Keratinocyte (primary cell): ENCODE data around the gene LAS1L. TPM values are rescaled to one million over a fixed set of nuclear protein-coding genes. Genes with fewer than 3 reads are reported as not detected.

Experiments
- DNase-seq: peaks from one replicate; pipeline ENCODE4 v3.0.0-alpha.2; 2011; ENCODE audit warnings: low read depth, missing footprints, low spot score
- FAIRE-seq: peaks from 2 replicates; lab custom pipeline; 2011; peaks lifted over from hg19 to GRCh38; lab: Jason Lieb, UNC
- H2AFZ ChIP-seq: 2 replicates; pipeline ENCODE4 v1.6.0; 2012; ENCODE audit warnings: low read length, control low read depth, inconsistent platforms; ENCODE audit not compliant: control insufficient read depth
- H3K27ac ChIP-seq: 2 replicates; pipeline ENCODE4 v1.5.1; 2011; ENCODE audit warnings: low read length; ENCODE audit not compliant: control insufficient read depth, insufficient read depth
- H3K27me3 ChIP-seq: 3 replicates; pipeline ENCODE4 v1.6.0; 2011; ENCODE audit warnings: low read length; ENCODE audit not compliant: control insufficient read depth, insufficient read depth; ENCODE audit errors: extremely low read depth
- H3K36me3 ChIP-seq, 2 experiments: 2 replicates in 1 of 2; 3 replicates in 1 of 2; pipeline ENCODE4 v1.5.1; 2011; ENCODE audit warnings: low read length in 2 of 2, mild to moderate bottlenecking in 1 of 2; ENCODE audit not compliant: control insufficient read depth in 2 of 2, insufficient read depth in 2 of 2; ENCODE audit errors: extremely low read depth in 1 of 2
- H3K4me1 ChIP-seq: 3 replicates; pipeline ENCODE4 v1.5.1; 2011; ENCODE audit warnings: low read length; ENCODE audit not compliant: control insufficient read depth, insufficient read depth; ENCODE audit errors: extremely low read depth
- H3K4me2 ChIP-seq: 3 replicates; pipeline ENCODE4 v1.6.0; 2011; ENCODE audit warnings: low read depth, low read length; ENCODE audit not compliant: control insufficient read depth, insufficient read depth; ENCODE audit errors: extremely low read depth
- H3K4me3 ChIP-seq, 3 experiments: fragments of 200-600 bp in 1 of 3; sonication (generic) in 1 of 3; 2 replicates in 2 of 3; 3 replicates in 1 of 3; pipeline ENCODE4 v1.5.1; 2011 to 2016; ENCODE audit warnings: low read length in 3 of 3, mild to moderate bottlenecking in 3 of 3, control low read depth in 2 of 3, inconsistent platforms in 1 of 3, low read depth in 1 of 3, mixed read lengths in 1 of 3, mixed run types in 1 of 3, moderate library complexity in 1 of 3; ENCODE audit not compliant: control insufficient read depth in 2 of 3, insufficient read depth in 2 of 3; ENCODE audit errors: extremely low read depth in 1 of 3
- H3K79me2 ChIP-seq: 2 replicates; pipeline ENCODE4 v1.6.0; 2012; ENCODE audit warnings: low read length; ENCODE audit not compliant: control insufficient read depth, insufficient read depth
- H3K9ac ChIP-seq: 3 replicates; pipeline ENCODE4 v1.6.0; 2011; ENCODE audit warnings: low read length; ENCODE audit not compliant: control insufficient read depth, insufficient read depth; ENCODE audit errors: extremely low read depth
- H3K9me1 ChIP-seq: 3 replicates; pipeline ENCODE4 v1.6.0; 2011; ENCODE audit warnings: low read length; ENCODE audit not compliant: control insufficient read depth, insufficient read depth; ENCODE audit errors: extremely low read depth
- H3K9me3 ChIP-seq: 2 replicates; pipeline ENCODE4 v1.5.1; 2012; ENCODE audit warnings: low read depth, low read length; ENCODE audit not compliant: control insufficient read depth
- H4K20me1 ChIP-seq: 3 replicates; pipeline ENCODE4 v1.6.0; 2011; ENCODE audit warnings: low read length; ENCODE audit not compliant: control insufficient read depth, insufficient read depth; ENCODE audit errors: extremely low read depth
- EZH2 ChIP-seq: IDR thresholded peaks from one replicate; pipeline ENCODE4 v1.6.1; 2012; ENCODE audit warnings: inconsistent platforms, mild to moderate bottlenecking, low read length, moderate library complexity
- dilution Hi-C: fragments of 300-500 bp; cut with MboI; formaldehyde crosslinking; loops from one replicate; pipeline ENCODE4 v1.7.0; 2020; ENCODE audit warnings: low sequenced_read_pairs; ENCODE audit not compliant: extremely low pct_ligation_motif_present
- polyA plus RNA-seq, 5 experiments: library from polyadenylated mRNA; depleted of rRNA in 3 of 5; stranded (reverse) in 3 of 5; stranded (forward) in 1 of 5; unstranded in 1 of 5; fragments of >200 nt; gene quantifications; 1 replicate in 1 of 5; 2 replicates in 3 of 5; 3 replicates in 1 of 5; pipeline versions ENCODE4 v1.2.1 to v1.2.3, GENCODE V29; 2011 to 2012; ENCODE audit warnings: missing spikeins in 2 of 5, low read depth in 1 of 5, low replicate concordance in 1 of 5
- TF ChIP-seq, protein P1 (sequence below), 3 experiments: IDR thresholded peaks in 1 of 3; conservative IDR thresholded peaks in 1 of 3; optimal IDR thresholded peaks in 1 of 3; 2 replicates in 2 of 3; 3 replicates in 1 of 3; pipeline versions ENCODE3 to v1.5.1; 2011; ENCODE audit warnings: low read length in 3 of 3, mild to moderate bottlenecking in 3 of 3, moderate library complexity in 2 of 3, control low read depth in 1 of 3, inconsistent platforms in 1 of 3; ENCODE audit not compliant: insufficient read depth in 2 of 3; ENCODE audit errors: extremely low read depth in 1 of 3

The LAS1L gene
- polyA plus RNA-seq, 1 donor (not counting 4 experiments of a cell fraction or from before 2014, with no cell fraction given), result 44.8 TPM

DNA sequence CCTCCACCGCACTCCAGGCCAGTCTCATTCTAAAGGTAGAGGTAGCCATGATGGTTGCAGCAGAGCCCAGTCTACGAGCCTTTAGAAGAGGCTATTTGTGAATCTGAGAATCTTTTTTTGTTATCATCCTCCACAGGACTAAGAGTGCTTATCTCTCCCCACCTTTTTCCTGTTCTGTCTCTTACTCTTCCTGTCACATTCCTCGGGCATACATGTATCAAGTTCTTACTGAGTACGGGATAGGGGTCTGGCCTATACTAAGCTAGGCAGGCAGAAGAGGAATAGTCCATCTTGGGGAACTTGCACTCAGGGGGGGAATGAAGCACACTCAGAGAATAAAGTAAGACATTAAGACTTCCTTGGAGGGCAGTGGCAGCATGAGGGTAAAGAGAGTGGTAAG is 25.7 kb downstream of the LAS1L start:
- H3K9me1 ChIP-seq, result no peaks in the 10 kb centered on the region
- no peaks in the 10 kb centered on the region for H3K9me3 ChIP-seq
- H3K27ac ChIP-seq, result no peak overlapping the region
- H3K4me1 ChIP-seq, result no peaks in the 10 kb centered on the region
- TF ChIP-seq, protein P1, sequence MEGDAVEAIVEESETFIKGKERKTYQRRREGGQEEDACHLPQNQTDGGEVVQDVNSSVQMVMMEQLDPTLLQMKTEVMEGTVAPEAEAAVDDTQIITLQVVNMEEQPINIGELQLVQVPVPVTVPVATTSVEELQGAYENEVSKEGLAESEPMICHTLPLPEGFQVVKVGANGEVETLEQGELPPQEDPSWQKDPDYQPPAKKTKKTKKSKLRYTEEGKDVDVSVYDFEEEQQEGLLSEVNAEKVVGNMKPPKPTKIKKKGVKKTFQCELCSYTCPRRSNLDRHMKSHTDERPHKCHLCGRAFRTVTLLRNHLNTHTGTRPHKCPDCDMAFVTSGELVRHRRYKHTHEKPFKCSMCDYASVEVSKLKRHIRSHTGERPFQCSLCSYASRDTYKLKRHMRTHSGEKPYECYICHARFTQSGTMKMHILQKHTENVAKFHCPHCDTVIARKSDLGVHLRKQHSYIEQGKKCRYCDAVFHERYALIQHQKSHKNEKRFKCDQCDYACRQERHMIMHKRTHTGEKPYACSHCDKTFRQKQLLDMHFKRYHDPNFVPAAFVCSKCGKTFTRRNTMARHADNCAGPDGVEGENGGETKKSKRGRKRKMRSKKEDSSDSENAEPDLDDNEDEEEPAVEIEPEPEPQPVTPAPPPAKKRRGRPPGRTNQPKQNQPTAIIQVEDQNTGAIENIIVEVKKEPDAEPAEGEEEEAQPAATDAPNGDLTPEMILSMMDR (optimal IDR thresholded peaks at IDR 0.05 in 1 of 3, IDR thresholded peaks at IDR 0.05 in 1 of 3, conservative IDR thresholded peaks at IDR 0.05 in 1 of 3; ENCODE audit: extremely low read depth in 1 of 3, insufficient read depth in 2 of 3, low read length in 3 of 3), result no peak
- TF ChIP-seq EZH2, result no peak
- H3K79me2 ChIP-seq, result no peaks in the 10 kb centered on the region
- no peaks in the 10 kb centered on the region for H4K20me1 ChIP-seq
- dilution Hi-C loops, result no loop called here
- H3K36me3 ChIP-seq, result peaks cover 2 to 4% of the 10 kb centered on the region in 2 experiments
- FAIRE-seq (no peak), DNase-seq (no peak)
- H3K4me3 ChIP-seq, result no peak overlapping the region
- no peak overlapping the region for H3K4me2 ChIP-seq
- H2AFZ ChIP-seq, result no peak overlapping the region
- no peaks in the 10 kb centered on the region for H3K27me3 ChIP-seq
- H3K9ac ChIP-seq, result no peak overlapping the region

- dilution Hi-C loops, result no loop called here
- no peak for TF ChIP-seq EZH2
- TF ChIP-seq, protein P1 (optimal IDR thresholded peaks at IDR 0.05 in 1 of 3, IDR thresholded peaks at IDR 0.05 in 1 of 3, conservative IDR thresholded peaks at IDR 0.05 in 1 of 3; ENCODE audit: extremely low read depth in 1 of 3, insufficient read depth in 2 of 3, low read length in 3 of 3), result no peak
- no peaks in the 10 kb centered on the region for H3K9me1 ChIP-seq
- no peak overlapping the region for H3K27ac ChIP-seq
- H3K4me1 ChIP-seq, result no peaks in the 10 kb centered on the region
- no peak overlapping the region for H3K4me2 ChIP-seq
- H3K9ac ChIP-seq, result no peak overlapping the region
- FAIRE-seq, result no peak
- H3K9me3 ChIP-seq, result no peaks in the 10 kb centered on the region
- no peaks in the 10 kb centered on the region for H4K20me1 ChIP-seq
- no peak for DNase-seq
- H3K4me3 ChIP-seq, result no peak overlapping the region
- no peaks in the 10 kb centered on the region for H3K36me3 ChIP-seq
- H2AFZ ChIP-seq, result no peak overlapping the region
- H3K79me2 ChIP-seq, result no peaks in the 10 kb centered on the region
- H3K27me3 ChIP-seq, result no peaks in the 10 kb centered on the region
These were observed 32.0 kb downstream of the LAS1L start for GRCh38 chrX:65502618-65503017.
